ENCODE data around the gene DMBX1.

Gene DMBX1

GRCh38 chr1:46494910-46495309, 5.3 kb downstream of the DMBX1 start:
- peaks cover 1% of the 10 kb centered on the region for H3K36me3 Mint-ChIP-seq (ENCODE audit: low read depth)
- H3K27me3 Mint-ChIP-seq (ENCODE audit: low read depth), result peaks cover 78% of the 10 kb centered on the region
- no peak overlapping the region for H3K27ac Mint-ChIP-seq
- peaks cover 3% of the 10 kb centered on the region for H3K4me1 Mint-ChIP-seq (ENCODE audit: low read depth)
- no peak overlapping the region for H3K4me3 Mint-ChIP-seq
- DNase-seq (ENCODE audit: low spot score), result no peak
- H3K9me3 Mint-ChIP-seq, result no peaks in the 10 kb centered on the region

DNA sequence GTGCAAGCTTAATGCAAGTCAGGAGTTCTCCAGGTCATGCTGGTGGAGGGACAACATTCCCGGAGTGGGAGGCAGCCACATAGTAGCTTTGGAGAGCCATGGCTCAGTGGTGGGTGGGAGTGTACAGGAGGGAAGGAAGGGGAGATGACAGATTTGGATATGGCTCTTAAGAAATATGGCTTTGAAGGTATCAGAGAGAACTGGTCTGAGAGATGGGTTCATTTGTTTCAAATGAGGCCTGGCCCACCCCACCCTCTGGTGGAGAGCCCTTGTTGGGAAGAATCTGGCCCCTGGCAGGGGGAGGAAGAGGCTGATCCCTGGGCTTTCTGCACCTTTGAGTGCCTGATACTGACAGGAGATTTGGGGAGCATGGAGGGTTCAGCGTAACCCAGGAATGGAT, 6.1 kb downstream of the DMBX1 start:
- no peak for DNase-seq (ENCODE audit: low spot score)
- no peaks in the 10 kb centered on the region for H3K36me3 Mint-ChIP-seq (ENCODE audit: low read depth)
- H3K27ac Mint-ChIP-seq, result no peak overlapping the region
- H3K4me1 Mint-ChIP-seq (ENCODE audit: low read depth), result no peaks in the 10 kb centered on the region
- no peak overlapping the region for H3K4me3 Mint-ChIP-seq
- H3K9me3 Mint-ChIP-seq, result no peaks in the 10 kb centered on the region
- H3K27me3 Mint-ChIP-seq (ENCODE audit: low read depth), result peaks cover 74% of the 10 kb centered on the region

GRCh38 chr1:46496505-46496904, 6.9 kb downstream of the DMBX1 start:
- H3K4me1 Mint-ChIP-seq (ENCODE audit: low read depth), result no peaks in the 10 kb centered on the region
- peaks cover 71% of the 10 kb centered on the region for H3K27me3 Mint-ChIP-seq (ENCODE audit: low read depth)
- DNase-seq (ENCODE audit: low spot score), result no peak
- no peak overlapping the region for H3K27ac Mint-ChIP-seq
- no peak overlapping the region for H3K4me3 Mint-ChIP-seq
- no peaks in the 10 kb centered on the region for H3K36me3 Mint-ChIP-seq (ENCODE audit: low read depth)
- H3K9me3 Mint-ChIP-seq, result no peaks in the 10 kb centered on the region

DNA sequence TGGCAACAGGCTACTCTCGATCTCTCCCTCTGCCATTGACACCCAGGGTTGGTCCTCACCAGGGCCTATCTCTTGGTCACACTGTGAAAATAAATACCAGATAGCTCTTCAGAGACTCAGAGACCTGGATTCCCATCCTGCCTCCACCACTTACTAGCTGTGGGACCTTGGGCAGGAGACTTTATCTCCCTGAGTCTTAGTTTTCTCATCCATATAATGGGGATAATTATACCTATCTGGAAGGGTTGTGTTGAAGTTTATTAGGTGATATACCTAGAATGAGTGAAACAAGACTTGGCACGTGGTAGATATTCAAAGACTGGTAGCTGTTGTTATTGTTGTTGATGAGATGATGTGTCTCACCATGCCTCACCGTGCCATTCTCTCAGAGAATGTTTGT, 7.4 kb downstream of the DMBX1 start:
- Mint-ChIP-seq H3K4me1 (ENCODE audit: low read depth) (no peaks in the 10 kb centered on the region), H3K27me3 (ENCODE audit: low read depth) (peaks cover 68% of the 10 kb centered on the region), H3K9me3 (no peaks in the 10 kb centered on the region), H3K4me3 (no peak overlapping the region), H3K36me3 (ENCODE audit: low read depth) (no peaks in the 10 kb centered on the region), H3K27ac (no peak overlapping the region)
- no peak for DNase-seq (ENCODE audit: low spot score)

DNA sequence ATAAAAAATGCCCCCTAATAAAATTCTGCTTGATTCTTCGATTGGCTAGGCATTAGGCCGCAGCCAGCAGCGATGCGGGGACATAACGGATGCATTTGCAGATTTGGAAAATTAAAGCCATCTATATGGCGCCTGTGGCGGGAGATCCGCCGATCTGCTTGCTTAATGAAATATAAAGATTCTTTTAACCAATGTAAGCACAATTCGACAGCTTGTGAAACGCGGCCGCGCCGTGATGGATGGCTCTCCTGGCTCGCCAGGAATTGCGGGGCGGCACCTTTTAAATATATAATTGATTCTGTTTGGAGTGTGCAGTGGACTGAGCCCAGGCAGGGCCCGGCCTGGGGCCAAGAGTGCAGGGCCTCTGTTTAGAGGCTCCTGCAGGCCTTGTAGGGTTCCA, 8.0 kb downstream of the DMBX1 start:
- peaks cover 66% of the 10 kb centered on the region for H3K27me3 Mint-ChIP-seq (ENCODE audit: low read depth)
- H3K36me3 Mint-ChIP-seq (ENCODE audit: low read depth), result no peaks in the 10 kb centered on the region
- H3K4me3 Mint-ChIP-seq, result no peak overlapping the region
- DNase-seq (ENCODE audit: low spot score), result no peak
- no peak overlapping the region for H3K27ac Mint-ChIP-seq
- H3K9me3 Mint-ChIP-seq, result no peaks in the 10 kb centered on the region
- H3K4me1 Mint-ChIP-seq (ENCODE audit: low read depth), result no peaks in the 10 kb centered on the region

DNA sequence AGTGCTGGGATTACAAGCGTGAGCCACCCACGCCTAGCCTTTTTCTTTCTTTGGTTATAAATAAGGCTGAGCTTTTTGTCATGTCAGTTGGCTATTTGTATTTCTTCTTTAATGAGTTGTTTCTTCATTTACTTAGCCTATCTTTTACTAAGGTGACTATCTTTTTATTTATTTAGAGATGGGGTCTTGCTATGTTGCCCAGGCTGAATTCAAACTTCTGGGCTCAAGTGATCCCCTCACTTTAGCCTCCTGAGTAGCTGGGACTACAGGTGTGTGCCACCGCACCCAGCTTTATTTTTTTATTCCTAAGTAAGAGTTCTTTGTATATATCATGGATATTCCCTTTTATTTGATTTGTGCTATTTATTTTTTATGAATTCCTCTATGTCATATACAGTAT, 11.9 kb downstream of the DMBX1 start:
- H3K27me3 Mint-ChIP-seq (ENCODE audit: low read depth), result peaks cover 45% of the 10 kb centered on the region
- no peak overlapping the region for H3K4me3 Mint-ChIP-seq
- H3K9me3 Mint-ChIP-seq, result no peaks in the 10 kb centered on the region
- no peak for DNase-seq (ENCODE audit: low spot score)
- no peak overlapping the region for H3K27ac Mint-ChIP-seq
- H3K4me1 Mint-ChIP-seq (ENCODE audit: low read depth), result no peaks in the 10 kb centered on the region
- H3K36me3 Mint-ChIP-seq (ENCODE audit: low read depth), result no peaks in the 10 kb centered on the region

DNA sequence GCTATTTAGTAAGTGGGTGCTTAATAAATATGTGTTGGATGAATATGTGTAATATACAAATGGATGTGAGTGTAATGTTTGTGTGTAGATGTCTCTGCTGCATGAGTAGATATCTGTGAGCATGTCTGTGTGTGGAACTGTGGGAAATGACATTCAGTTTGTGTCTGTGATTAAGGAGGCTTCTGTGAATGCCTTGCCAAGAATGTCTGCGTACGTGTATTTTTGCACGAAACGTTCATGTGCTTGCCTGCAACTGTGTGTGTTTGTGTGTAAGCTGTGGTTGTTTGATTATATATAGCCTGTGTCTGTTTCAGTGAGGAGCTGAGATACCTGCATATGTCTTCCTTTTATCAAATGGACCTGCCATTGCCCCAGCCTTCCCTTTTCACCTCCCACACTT, 13.8 kb downstream of the DMBX1 start:
- no peaks in the 10 kb centered on the region for H3K36me3 Mint-ChIP-seq (ENCODE audit: low read depth)

GRCh38 chr1:46506470-46507219, 17.0 kb downstream of the DMBX1 start:
- Mint-ChIP-seq H3K27ac (no peak overlapping the region), H3K27me3 (ENCODE audit: low read depth) (peaks cover 19% of the 10 kb centered on the region)

More for the DNA sequence above, 13.8 kb downstream of the DMBX1 start:
- H3K27ac Mint-ChIP-seq, result no peak overlapping the region
- no peaks in the 10 kb centered on the region for H3K9me3 Mint-ChIP-seq
- peaks cover 34% of the 10 kb centered on the region for H3K27me3 Mint-ChIP-seq (ENCODE audit: low read depth)
- no peak for DNase-seq (ENCODE audit: low spot score)
- H3K4me3 Mint-ChIP-seq, result no peak overlapping the region
- H3K4me1 Mint-ChIP-seq (ENCODE audit: low read depth), result no peaks in the 10 kb centered on the region

GRCh38 chr1:46508757-46509156, 19.1 kb downstream of the DMBX1 start:
- DNase-seq (ENCODE audit: low spot score), result no peak
- Mint-ChIP-seq H3K27me3 (ENCODE audit: low read depth) (peaks cover 5% of the 10 kb centered on the region), H3K36me3 (ENCODE audit: low read depth) (no peaks in the 10 kb centered on the region), H3K9me3 (no peaks in the 10 kb centered on the region), H3K27ac (no peak overlapping the region), H3K4me3 (no peak overlapping the region), H3K4me1 (ENCODE audit: low read depth) (peaks cover 2% of the 10 kb centered on the region)

More at GRCh38 chr1:46506470-46507219, 17.0 kb downstream of the DMBX1 start:
- DNase-seq (ENCODE audit: low spot score), result no peak
- H3K4me1 Mint-ChIP-seq (ENCODE audit: low read depth), result no peaks in the 10 kb centered on the region
- no peaks in the 10 kb centered on the region for H3K9me3 Mint-ChIP-seq
- H3K4me3 Mint-ChIP-seq, result no peak overlapping the region
- H3K36me3 Mint-ChIP-seq (ENCODE audit: low read depth), result no peaks in the 10 kb centered on the region

DNA sequence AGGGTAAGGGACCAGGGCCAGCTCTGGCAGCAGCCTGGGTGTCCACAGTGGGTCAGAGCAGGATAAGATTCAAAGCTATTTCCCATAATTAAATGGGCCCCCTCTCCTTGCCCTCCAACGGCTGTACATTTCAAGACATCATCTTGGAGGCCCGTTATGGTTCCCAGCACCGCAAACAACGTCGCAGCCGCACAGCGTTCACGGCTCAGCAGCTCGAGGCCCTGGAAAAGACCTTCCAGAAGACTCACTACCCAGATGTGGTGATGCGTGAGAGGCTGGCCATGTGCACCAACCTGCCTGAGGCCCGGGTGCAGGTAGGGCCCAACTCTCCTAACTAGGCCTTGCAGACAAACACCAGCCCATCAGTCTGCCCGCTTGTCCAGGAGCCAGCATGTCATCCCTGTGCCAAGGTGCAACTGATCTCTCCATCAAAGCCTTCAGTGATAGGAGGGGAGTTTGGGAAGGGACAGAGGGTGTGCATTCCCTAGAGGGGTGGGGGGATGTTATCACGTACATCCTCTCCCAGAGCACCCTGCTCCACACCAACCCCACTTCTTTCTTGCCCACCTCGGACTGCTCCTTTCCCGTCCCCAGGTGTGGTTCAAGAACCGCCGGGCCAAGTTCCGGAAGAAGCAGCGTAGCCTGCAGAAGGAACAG, 20.8 kb downstream of the DMBX1 start:
- Mint-ChIP-seq H3K9me3 (no peaks in the 10 kb centered on the region), H3K27ac (no peak overlapping the region), H3K4me1 (ENCODE audit: low read depth) (peaks cover 2% of the 10 kb centered on the region), H3K4me3 (no peak overlapping the region), H3K27me3 (ENCODE audit: low read depth) (peaks cover 5% of the 10 kb centered on the region), H3K36me3 (ENCODE audit: low read depth) (no peaks in the 10 kb centered on the region)
- no peak for DNase-seq (ENCODE audit: low spot score)

DNA sequence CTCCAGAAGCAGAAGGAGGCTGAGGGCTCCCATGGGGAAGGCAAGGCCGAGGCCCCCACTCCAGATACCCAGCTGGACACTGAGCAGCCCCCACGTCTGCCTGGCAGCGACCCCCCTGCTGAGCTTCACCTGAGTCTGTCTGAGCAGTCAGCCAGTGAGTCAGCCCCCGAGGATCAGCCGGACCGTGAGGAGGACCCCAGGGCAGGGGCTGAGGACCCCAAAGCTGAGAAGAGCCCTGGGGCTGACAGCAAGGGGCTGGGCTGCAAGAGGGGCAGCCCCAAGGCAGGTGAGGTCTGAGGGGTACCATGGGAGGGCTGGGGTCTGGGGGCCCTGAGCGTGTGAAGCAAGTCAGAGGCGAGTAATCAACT, 21.3 kb downstream of the DMBX1 start:
- Mint-ChIP-seq H3K9me3 (no peaks in the 10 kb centered on the region), H3K36me3 (ENCODE audit: low read depth) (no peaks in the 10 kb centered on the region), H3K4me1 (ENCODE audit: low read depth) (peaks cover 2% of the 10 kb centered on the region), H3K27me3 (ENCODE audit: low read depth) (peaks cover 6% of the 10 kb centered on the region), H3K4me3 (no peak overlapping the region), H3K27ac (no peak overlapping the region)
- no peak for DNase-seq (ENCODE audit: low spot score)

GRCh38 chr1:46512135-46512791, 22.6 kb downstream of the DMBX1 start:
- peaks cover 2% of the 10 kb centered on the region for H3K4me1 Mint-ChIP-seq (ENCODE audit: low read depth)
- H3K27ac Mint-ChIP-seq, result no peak overlapping the region
- DNase-seq (ENCODE audit: low spot score), result no peak
- H3K27me3 Mint-ChIP-seq (ENCODE audit: low read depth), result peaks cover 16% of the 10 kb centered on the region
- no peaks in the 10 kb centered on the region for H3K36me3 Mint-ChIP-seq (ENCODE audit: low read depth)
- no peak overlapping the region for H3K4me3 Mint-ChIP-seq
- no peaks in the 10 kb centered on the region for H3K9me3 Mint-ChIP-seq

- Mint-ChIP-seq H3K4me3 (no peak overlapping the region), H3K27me3 (ENCODE audit: low read depth) (peaks cover 20% of the 10 kb centered on the region), H3K9me3 (no peaks in the 10 kb centered on the region), H3K27ac (no peak overlapping the region), H3K4me1 (ENCODE audit: low read depth) (peaks cover 2% of the 10 kb centered on the region), H3K36me3 (ENCODE audit: low read depth) (no peaks in the 10 kb centered on the region)
- DNase-seq (ENCODE audit: low spot score), result no peak
Observed at GRCh38 chr1:46512792-46513190, 23.2 kb downstream of the DMBX1 start.

DNA sequence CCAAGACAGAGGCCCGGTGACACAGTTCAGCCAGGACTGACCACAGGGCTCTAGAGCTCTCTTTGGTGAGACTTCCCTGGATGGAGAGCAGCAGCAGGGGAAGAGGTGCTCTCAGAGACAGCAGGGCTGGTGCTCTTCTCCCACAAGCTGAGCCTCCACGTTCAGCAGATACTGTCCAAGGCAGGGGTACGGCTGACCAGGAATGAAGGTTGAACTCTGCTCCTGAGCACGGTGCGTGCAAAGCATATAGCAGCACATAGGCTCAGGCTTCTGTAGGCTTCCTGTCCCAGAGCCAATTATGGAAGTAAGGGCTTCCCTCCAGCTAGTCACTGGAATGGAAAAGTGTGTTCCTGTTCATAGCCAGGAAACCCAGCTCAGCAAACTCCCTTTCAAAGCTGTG, 23.9 kb downstream of the DMBX1 start:
- H3K4me1 Mint-ChIP-seq (ENCODE audit: low read depth), result peaks cover 2% of the 10 kb centered on the region

More for the DNA sequence above, 23.9 kb downstream of the DMBX1 start:
- Mint-ChIP-seq H3K9me3 (no peaks in the 10 kb centered on the region), H3K36me3 (ENCODE audit: low read depth) (no peaks in the 10 kb centered on the region), H3K27me3 (ENCODE audit: low read depth) (peaks cover 27% of the 10 kb centered on the region), H3K27ac (no peak overlapping the region), H3K4me3 (no peak overlapping the region)
- no peak for DNase-seq (ENCODE audit: low spot score)

Data from T-helper 2 cell treated with Interferon-gamma antibody and Interleukin-4, amounts not matched to agents 5 μg/mL and 100 μg/mL, for 36 hours (primary cell).